Immature natural killer cell (primary cell): ENCODE measurements around the gene ETV6. TPM values are rescaled to one million over a fixed set of nuclear protein-coding genes. Genes with fewer than 3 reads are reported as not detected.

Experiments used
- DNase-seq, 3 donors: peaks; one replicate each; pipeline ENCODE4 v3.0.0; 2022; ENCODE audit warnings: mixed read lengths in 1 of 3
- H3K27ac Mint-ChIP-seq, 6 donors: one replicate each; pipeline ENCODE4 v1.8.0; 2020; ENCODE audit warnings: mixed read lengths in 6 of 6, mild to moderate bottlenecking in 5 of 6, inconsistent platforms in 4 of 6, moderate library complexity in 3 of 6
- H3K27me3 Mint-ChIP-seq, 3 donors: one replicate each; pipeline ENCODE4 v1.8.0; 2020 to 2021; ENCODE audit warnings: low read depth in 3 of 3, mild to moderate bottlenecking in 3 of 3, mixed read lengths in 3 of 3, moderate library complexity in 3 of 3, inconsistent platforms in 1 of 3
- H3K36me3 Mint-ChIP-seq, 3 donors: one replicate each; pipeline ENCODE4 v1.8.0; 2020; ENCODE audit warnings: mixed read lengths in 3 of 3, inconsistent platforms in 2 of 3, mild to moderate bottlenecking in 2 of 3
- H3K4me1 Mint-ChIP-seq, 2 donors: one replicate each; pipeline ENCODE4 v1.8.0; 2020; ENCODE audit warnings: inconsistent platforms in 2 of 2, mild to moderate bottlenecking in 2 of 2, mixed read lengths in 2 of 2, moderate library complexity in 1 of 2
- H3K4me3 Mint-ChIP-seq, 5 donors: one replicate each; pipeline ENCODE4 v1.8.0; 2020; ENCODE audit warnings: mild to moderate bottlenecking in 5 of 5, mixed read lengths in 5 of 5, inconsistent platforms in 3 of 5, moderate library complexity in 3 of 5
- H3K9me3 Mint-ChIP-seq, 6 donors: one replicate each; pipeline ENCODE4 v1.8.0; 2020; ENCODE audit warnings: mild to moderate bottlenecking in 6 of 6, mixed read lengths in 6 of 6, inconsistent platforms in 4 of 6, moderate library complexity in 3 of 6
- polyA plus RNA-seq, 3 donors: library from polyadenylated mRNA; unstranded; fragments of 300-500 nt; fragmentation: Illumina TruSeq; gene quantifications; one replicate each; pipeline ENCODE4 v1.2.3, GENCODE V29; 2021

ETV6 gene
- polyA plus RNA-seq, 3 donors from 2014 or later, result 3.0 to 5.4 (median 3.2) TPM

DNA sequence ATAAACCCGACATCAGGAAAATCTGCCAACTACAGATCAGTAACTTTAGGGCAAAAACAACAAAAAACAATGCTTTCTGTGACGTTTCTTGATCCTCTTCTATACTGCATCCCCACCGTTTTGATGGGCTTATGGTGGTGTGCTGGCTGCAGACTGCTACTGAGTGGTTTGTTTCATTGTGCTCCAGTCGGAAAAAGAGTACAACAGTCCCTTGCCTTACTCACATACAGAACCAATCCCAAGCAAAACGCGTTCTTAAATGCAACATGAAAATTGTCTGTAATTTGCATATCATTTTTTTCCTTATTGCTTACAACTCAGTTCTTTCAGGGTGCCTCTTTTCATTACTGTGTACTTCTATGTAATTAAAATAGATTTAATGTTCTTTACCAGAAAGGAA lies 2.3 kb downstream of the ETV6 start:
- DNase-seq, result no peak
- Mint-ChIP-seq H3K27me3 (peaks cover 9 to 22% (median 11%) of the 10 kb centered on the region in 3 donors), H3K36me3 (peaks cover 0 to 10% (median 0%) of the 10 kb centered on the region in 3 donors), H3K27ac (peak overlapping the region; percentile 86 to 97 (median 93)), H3K4me3 (peak overlapping the region; percentile 90 to 100 (median 99)), H3K9me3 (no peaks in the 10 kb centered on the region), H3K4me1 (peaks cover 43 to 65% of the 10 kb centered on the region in 2 donors)

DNA sequence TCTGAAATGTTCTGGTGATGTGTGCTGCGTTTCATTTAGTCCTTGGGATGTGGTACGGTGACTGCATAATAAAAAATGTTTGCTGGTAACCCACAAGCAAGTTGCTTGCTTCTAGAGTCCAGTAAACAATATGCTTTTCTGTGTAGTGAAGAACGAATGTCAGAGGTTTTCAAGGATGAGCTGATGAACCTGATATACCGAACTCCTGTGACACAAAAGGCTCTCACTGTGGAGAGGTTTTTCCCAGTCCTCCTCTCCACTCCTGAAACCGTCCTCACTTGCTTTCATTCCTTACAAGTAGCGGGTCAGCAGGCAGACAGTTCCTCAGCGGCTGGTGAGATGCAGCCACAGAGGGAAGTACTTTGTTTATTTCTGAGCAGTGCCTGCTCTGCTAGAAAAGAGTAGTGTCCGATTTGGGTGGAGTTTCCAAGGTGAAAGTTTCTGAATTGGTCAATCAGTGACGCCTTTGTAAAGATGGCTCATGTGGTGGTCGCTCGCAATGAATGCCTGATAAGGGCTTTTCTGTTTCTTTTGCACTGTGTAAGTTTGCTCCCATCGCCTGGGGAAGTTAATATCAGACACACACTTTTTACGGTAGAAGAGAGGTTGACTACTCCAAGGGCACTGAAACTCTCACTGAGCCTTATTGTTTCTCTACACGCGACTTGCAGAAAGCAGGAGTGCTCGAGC lies 3.0 kb downstream of the ETV6 start:
- Mint-ChIP-seq H3K4me3 (peak overlapping the region; percentile 90 to 100 (median 99)), H3K4me1 (peaks cover 48 to 72% of the 10 kb centered on the region in 2 donors), H3K27ac (peak overlapping the region; percentile 86 to 97 (median 93)), H3K9me3 (no peaks in the 10 kb centered on the region), H3K27me3 (peaks cover 8 to 22% (median 11%) of the 10 kb centered on the region in 3 donors), H3K36me3 (peaks cover 0 to 13% (median 0%) of the 10 kb centered on the region in 3 donors)
- peak; percentile 22 to 29 (median 22) for DNase-seq

DNA sequence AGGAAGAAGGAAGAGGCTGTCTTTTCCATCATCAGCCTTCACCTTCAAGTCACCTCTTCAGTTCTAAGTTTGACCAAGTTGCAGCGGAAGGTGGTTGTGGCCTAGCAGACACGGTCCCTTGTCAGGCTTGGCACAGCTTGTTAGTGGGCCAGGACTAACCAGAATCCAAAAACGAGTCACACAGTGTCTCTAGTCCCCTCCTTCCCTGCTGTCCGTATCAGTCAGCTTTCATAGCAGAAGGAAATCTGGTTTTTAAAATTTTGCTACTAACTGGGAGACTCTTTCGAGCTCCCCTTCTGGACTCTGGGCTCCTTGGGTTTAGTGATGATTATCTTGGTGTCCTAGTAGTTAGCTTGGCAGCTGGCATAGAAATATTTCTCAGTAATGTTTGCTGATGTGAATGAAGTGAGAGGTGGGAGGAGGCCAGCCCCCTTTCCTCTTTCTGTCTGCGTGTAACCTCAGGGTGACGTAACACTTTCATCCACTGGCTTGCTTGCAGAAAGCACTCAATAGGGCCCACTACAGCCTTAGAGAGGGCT lies 3.8 kb downstream of the ETV6 start:
- H3K27me3 Mint-ChIP-seq, result peaks cover 7 to 21% (median 11%) of the 10 kb centered on the region in 3 donors
- peak overlapping the region; percentile 86 to 97 (median 93) for H3K27ac Mint-ChIP-seq
- H3K9me3 Mint-ChIP-seq, result no peaks in the 10 kb centered on the region
- peak overlapping the region; percentile 90 to 100 (median 99) for H3K4me3 Mint-ChIP-seq
- H3K4me1 Mint-ChIP-seq, result peaks cover 52 to 78% of the 10 kb centered on the region in 2 donors
- peaks cover 0 to 13% (median 0%) of the 10 kb centered on the region in 3 donors for H3K36me3 Mint-ChIP-seq
- peak; percentile 41 to 43 (median 43) for DNase-seq

DNA sequence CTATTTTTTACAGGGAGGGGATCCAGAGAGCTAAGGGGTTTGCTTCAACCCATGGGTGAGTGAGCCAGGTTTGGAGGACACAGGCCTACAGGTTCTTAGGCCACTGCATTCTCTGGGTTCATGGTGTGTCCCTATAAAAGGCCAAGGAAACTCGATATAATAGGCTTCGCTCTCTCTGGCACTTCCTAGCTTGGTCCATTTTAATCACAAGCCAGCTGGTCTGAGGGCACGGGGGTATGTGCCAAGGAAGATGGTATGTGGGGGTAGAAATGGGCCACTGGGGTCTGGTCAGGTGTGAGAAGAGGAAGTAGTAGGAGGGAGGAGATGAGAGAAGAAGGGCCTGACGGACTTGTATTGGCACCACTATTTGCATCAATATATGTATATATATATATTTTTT lies 4.9 kb downstream of the ETV6 start:
- Mint-ChIP-seq H3K27me3 (peaks cover 7 to 14% (median 11%) of the 10 kb centered on the region in 3 donors), H3K36me3 (peaks cover 0 to 13% (median 0%) of the 10 kb centered on the region in 3 donors), H3K9me3 (no peaks in the 10 kb centered on the region), H3K4me1 (peaks cover 62 to 88% of the 10 kb centered on the region in 2 donors), H3K27ac (peak overlapping the region in 5 of 6 donors; percentile 33 to 83 (median 70)), H3K4me3 (peak overlapping the region in 1 of 5 donors; percentile 26)
- DNase-seq, result no peak

DNA sequence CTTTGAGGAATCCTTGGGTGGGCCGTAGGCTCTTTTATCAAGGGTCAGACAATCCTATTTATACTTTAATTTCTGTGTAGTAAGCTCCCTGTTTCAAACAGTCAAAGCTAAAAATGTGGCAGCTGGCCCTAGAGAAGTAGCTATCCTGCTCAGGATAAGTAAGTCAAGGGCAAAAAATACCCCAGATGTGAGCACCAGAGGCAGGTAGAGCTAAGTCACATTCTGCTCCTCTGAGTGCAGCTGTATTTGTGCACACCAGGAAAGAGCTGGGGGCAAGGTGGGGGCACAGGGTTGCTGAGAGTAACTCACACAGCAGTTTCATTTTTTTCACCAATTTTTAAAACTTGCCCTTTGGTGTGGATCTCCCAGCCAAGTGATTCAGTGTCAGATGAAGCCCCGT lies 5.3 kb downstream of the ETV6 start:
- Mint-ChIP-seq H3K4me1 (peaks cover 66 to 93% of the 10 kb centered on the region in 2 donors), H3K36me3 (peaks cover 0 to 13% (median 0%) of the 10 kb centered on the region in 3 donors), H3K27ac (peak overlapping the region in 1 of 6 donors; percentile 70), H3K27me3 (peaks cover 7 to 11% (median 8%) of the 10 kb centered on the region in 3 donors), H3K4me3 (no peak overlapping the region), H3K9me3 (no peaks in the 10 kb centered on the region)
- no peak for DNase-seq

DNA sequence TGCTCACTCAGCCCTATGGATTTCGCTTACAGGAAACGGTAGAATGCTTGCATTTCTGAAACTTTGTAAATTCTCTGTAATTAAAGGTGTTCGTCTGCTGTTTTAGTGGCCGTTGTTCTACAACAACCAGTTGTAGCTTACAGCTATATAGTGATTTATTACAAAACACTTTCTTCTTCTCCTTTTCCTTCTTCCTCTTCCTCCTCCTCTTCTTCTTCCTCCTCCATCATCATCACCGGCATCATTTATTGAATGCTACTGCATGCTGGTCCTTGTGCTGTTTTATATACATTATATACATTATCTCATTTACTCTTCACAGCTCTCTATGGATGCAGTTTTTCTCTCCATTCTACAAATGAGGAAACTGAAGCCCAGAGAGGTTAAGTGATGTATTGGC lies 6.4 kb downstream of the ETV6 start:
- Mint-ChIP-seq H3K27ac (no peak overlapping the region), H3K36me3 (peaks cover 0 to 13% (median 0%) of the 10 kb centered on the region in 3 donors), H3K4me1 (peaks cover 60 to 90% of the 10 kb centered on the region in 2 donors), H3K4me3 (no peak overlapping the region), H3K9me3 (no peaks in the 10 kb centered on the region), H3K27me3 (peaks cover 0 to 4% (median 3%) of the 10 kb centered on the region in 3 donors)
- DNase-seq, result no peak

DNA sequence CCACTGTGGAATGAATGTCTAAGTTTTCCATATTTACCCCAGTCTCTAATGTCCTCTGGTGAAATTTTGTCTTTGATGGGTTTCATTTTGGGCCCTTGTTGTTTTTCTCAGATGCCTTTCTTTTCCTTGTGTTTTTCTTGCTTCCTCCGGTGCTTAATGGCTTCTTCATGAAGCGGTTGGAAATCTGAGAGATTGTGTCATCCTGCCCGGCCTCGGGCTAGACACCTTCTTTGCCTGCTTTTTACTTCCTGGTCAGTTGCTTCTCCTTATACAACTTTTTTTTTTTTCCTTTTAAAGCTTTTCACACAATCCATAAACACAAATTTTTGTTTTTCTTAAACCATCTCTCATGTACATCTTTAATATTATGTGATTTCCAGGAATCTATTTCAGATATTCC lies 7.1 kb downstream of the ETV6 start:
- Mint-ChIP-seq H3K36me3 (peaks cover 0 to 13% (median 2%) of the 10 kb centered on the region in 3 donors), H3K9me3 (no peaks in the 10 kb centered on the region), H3K4me1 (peaks cover 54 to 85% of the 10 kb centered on the region in 2 donors), H3K27me3 (peaks cover 0 to 4% (median 0%) of the 10 kb centered on the region in 3 donors), H3K4me3 (no peak overlapping the region), H3K27ac (no peak overlapping the region)
- no peak for DNase-seq

DNA sequence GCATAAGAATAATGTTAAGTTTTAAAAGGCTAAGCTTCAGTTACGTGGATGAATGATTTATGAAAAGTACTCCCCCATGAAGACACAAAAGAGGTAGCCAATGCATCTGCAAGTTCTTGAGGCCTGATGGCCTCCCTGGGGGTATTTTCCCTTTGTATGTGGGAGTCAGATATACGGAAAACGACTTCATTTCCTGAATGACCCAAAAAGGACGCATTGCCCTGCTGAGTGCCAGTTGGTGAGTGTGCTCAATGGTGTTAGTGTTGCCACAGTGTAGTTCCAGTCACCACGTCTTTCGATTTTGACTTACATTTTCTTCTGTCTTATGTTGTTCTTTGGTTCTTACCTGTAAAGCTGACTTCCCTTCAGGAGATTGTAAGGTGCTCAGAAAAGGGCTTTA lies 8.0 kb downstream of the ETV6 start:
- peaks cover 0 to 2% (median 1%) of the 10 kb centered on the region in 3 donors for H3K27me3 Mint-ChIP-seq
- H3K4me3 Mint-ChIP-seq, result no peak overlapping the region
- peaks cover 3 to 13% (median 7%) of the 10 kb centered on the region in 3 donors for H3K36me3 Mint-ChIP-seq
- H3K4me1 Mint-ChIP-seq, result peaks cover 52 to 85% of the 10 kb centered on the region in 2 donors
- peak overlapping the region in 1 of 6 donors; percentile 57 for H3K27ac Mint-ChIP-seq
- DNase-seq, result no peak
- H3K9me3 Mint-ChIP-seq, result no peaks in the 10 kb centered on the region

DNA sequence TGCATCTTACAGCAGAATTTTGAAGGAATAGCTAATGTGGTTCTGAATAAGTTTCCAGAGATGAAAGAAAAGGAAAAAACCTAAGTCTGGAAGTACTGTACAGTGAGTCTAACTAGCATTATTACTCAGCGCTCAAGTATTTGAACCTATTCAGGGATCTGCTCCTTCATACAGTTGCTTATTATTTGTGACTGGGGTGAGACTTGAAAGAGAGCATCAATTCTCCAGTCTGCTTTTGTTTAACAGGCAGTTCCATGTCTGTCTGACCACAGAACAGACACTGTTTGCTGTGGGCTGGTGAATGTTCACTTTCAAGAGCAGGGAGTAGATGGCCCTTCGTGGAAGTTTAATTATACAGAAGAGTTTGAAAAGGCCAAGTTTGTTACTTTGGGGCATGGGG lies 9.3 kb downstream of the ETV6 start:
- Mint-ChIP-seq H3K27me3 (peaks cover 0 to 2% (median 1%) of the 10 kb centered on the region in 3 donors), H3K4me3 (no peak overlapping the region), H3K36me3 (peaks cover 4 to 13% (median 7%) of the 10 kb centered on the region in 3 donors), H3K9me3 (no peaks in the 10 kb centered on the region), H3K4me1 (peaks cover 48 to 86% of the 10 kb centered on the region in 2 donors), H3K27ac (no peak overlapping the region)
- DNase-seq, result no peak

DNA sequence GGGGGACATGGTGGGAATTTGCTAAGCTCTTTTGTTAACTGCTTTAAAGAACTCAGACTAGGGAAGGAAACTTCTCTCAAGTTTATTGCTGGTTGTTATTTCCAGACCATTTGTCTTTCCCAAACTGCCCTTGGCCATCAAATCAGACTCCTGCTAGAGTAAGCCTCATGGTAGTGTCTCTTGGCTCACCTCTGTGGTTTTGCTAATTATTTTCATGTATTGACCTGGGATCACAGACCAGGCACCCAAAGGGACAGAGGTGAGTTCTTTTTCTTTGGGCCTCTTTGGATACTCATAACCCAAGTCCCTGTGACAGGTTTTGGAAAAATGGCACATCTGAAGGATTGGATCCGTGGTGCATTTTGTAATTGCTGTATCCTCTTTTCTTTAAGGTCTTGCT lies 11.2 kb downstream of the ETV6 start:
- Mint-ChIP-seq H3K4me1 (peaks cover 53 to 88% of the 10 kb centered on the region in 2 donors), H3K9me3 (no peaks in the 10 kb centered on the region), H3K27ac (no peak overlapping the region)

DNA sequence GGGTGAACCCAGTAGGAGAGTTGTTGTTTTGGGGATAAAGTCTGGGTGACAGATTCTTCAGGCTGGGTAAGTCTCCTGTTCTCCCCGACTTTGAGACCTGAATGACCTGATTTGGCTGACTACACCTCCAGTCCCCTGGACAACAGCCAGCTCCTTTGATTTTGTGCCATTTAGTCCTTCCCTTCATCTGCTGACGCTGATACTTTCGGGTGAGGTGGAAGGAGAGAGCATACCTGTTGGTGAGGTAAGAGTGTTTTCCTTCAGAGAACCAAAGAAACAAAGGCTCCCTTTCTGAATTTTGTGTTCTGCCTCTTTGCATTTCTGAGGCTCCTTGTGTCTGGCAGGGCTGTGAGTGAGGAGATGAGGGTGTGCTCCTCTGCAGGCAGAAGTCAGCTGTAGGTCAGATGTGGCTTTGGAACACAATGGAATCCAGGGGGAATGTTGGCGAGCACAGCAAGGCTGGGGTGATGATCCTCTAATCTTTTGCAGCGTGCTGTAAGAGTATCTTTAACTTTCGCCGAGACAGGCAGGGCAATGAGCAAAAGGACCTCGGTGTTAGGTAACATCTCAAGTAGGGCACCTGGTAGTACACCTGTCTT lies 12.1 kb downstream of the ETV6 start:
- Mint-ChIP-seq H3K9me3 (no peaks in the 10 kb centered on the region), H3K4me1 (peaks cover 62 to 88% of the 10 kb centered on the region in 2 donors), H3K4me3 (no peak overlapping the region), H3K27ac (peak overlapping the region in 1 of 6 donors; percentile 29), H3K36me3 (peaks cover 4 to 7% (median 5%) of the 10 kb centered on the region in 3 donors), H3K27me3 (peaks cover 0 to 3% (median 1%) of the 10 kb centered on the region in 3 donors)
- no peak for DNase-seq

More for the DNA sequence above, 11.2 kb downstream of the ETV6 start:
- no peak for DNase-seq
- Mint-ChIP-seq H3K27me3 (peaks cover 0 to 3% (median 1%) of the 10 kb centered on the region in 3 donors), H3K4me3 (no peak overlapping the region), H3K36me3 (peaks cover 4 to 13% (median 7%) of the 10 kb centered on the region in 3 donors)

DNA sequence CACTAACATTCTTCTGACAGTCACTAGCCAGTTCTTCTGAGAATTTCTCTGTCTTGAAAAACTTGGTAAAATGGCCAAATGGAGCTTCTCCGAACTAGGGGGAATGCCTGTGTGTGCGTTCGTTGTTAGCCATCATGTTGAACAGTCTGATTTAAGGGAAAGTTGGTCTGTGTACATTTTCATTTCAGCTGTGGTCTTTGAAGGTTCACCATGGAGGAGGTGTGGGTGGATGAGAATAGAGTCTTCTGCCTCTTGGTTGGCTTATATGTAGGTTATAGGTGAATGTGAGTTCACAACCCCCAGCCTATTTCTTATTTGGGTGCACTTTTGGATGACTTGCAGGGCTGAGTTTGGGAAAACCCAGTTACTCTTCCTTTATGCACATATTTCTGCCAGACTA lies 12.9 kb downstream of the ETV6 start:
- Mint-ChIP-seq H3K27ac (no peak overlapping the region), H3K36me3 (peaks cover 0 to 7% (median 4%) of the 10 kb centered on the region in 3 donors), H3K9me3 (no peaks in the 10 kb centered on the region), H3K4me3 (no peak overlapping the region), H3K27me3 (peaks cover 0 to 3% (median 1%) of the 10 kb centered on the region in 3 donors), H3K4me1 (peaks cover 67 to 88% of the 10 kb centered on the region in 2 donors)
- DNase-seq, result no peak

DNA sequence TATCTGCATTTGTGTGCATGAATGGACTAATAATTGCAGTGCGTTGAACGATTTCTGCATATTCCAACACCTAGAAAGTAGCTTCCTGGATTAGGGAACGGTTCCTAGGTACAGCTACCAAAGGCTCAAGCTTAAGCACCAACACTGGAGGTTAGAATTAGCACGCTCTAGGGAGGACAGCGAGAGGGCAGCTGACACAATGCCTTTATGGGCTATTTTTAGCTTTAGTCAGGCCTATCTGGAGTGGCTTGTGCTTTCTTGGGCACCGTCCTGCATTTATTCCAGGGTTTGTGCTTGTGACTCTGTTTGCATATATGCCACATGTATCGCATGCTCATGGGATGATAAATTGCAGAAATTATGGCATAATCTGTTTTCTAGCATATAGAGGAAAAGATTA lies 13.7 kb downstream of the ETV6 start:
- H3K27ac Mint-ChIP-seq, result peak overlapping the region in 1 of 6 donors; percentile 14
- no peaks in the 10 kb centered on the region for H3K9me3 Mint-ChIP-seq
- DNase-seq, result no peak
- H3K4me1 Mint-ChIP-seq, result peaks cover 65 to 85% of the 10 kb centered on the region in 2 donors
- H3K4me3 Mint-ChIP-seq, result no peak overlapping the region
- H3K36me3 Mint-ChIP-seq, result peaks cover 0 to 7% (median 4%) of the 10 kb centered on the region in 3 donors
- peaks cover 0 to 3% (median 1%) of the 10 kb centered on the region in 3 donors for H3K27me3 Mint-ChIP-seq

DNA sequence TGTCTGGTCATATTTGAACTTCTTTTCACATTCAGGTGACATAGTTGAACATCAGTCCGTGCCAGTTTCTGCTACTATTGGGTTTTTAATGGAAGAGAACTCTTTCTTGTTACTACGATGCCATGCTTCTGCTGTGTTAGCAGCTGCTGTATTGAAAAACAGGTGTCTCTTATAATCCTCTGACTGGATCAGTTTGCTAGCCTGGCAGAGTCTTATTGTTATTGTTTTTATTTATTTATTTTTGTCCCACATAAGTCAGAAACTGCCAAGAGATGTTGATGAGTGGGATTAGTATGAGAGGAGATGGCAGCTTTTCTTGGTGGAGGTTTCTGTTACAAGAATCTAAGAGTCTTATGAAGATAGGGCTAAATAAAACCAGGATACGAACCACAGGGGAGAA lies 14.6 kb downstream of the ETV6 start:
- H3K36me3 Mint-ChIP-seq, result peaks cover 3 to 7% (median 4%) of the 10 kb centered on the region in 3 donors
- H3K4me1 Mint-ChIP-seq, result peaks cover 65 to 87% of the 10 kb centered on the region in 2 donors
- peak overlapping the region in 1 of 6 donors; percentile 51 for H3K27ac Mint-ChIP-seq
- no peak for DNase-seq
- H3K27me3 Mint-ChIP-seq, result peaks cover 0 to 3% (median 1%) of the 10 kb centered on the region in 3 donors
- no peaks in the 10 kb centered on the region for H3K9me3 Mint-ChIP-seq
- H3K4me3 Mint-ChIP-seq, result no peak overlapping the region
